ENCODE measurements around the gene TLE3. TPM values are rescaled to one million over a fixed set of nuclear protein-coding genes. Genes with fewer than 3 reads are reported as not detected.

Gene TLE3
- total RNA-seq, 1 donor from 2014 or later, result 45.4 TPM

GRCh38 chr15:70142322-70143191 is 44.8 kb upstream of the TLE3 start:
- H3K36me3 ChIP-seq (ENCODE audit: insufficient read depth, low read length), result no peaks in the 10 kb centered on the region
- H3K9me3 ChIP-seq (ENCODE audit: insufficient read depth, low read depth, low read length), result no peaks in the 10 kb centered on the region
- peaks cover 14% of the 10 kb centered on the region for H3K4me1 ChIP-seq (ENCODE audit: insufficient read depth, low read length)
- H3K4me3 ChIP-seq (ENCODE audit: insufficient read depth, low read depth, low read length), result no peak overlapping the region
- Mint-ChIP-seq H3K27ac (ENCODE audit: unreplicated experiment) (peak overlapping the region; percentile 36), H3K4me3 (ENCODE audit: unreplicated experiment) (peak overlapping the region; percentile 30), H3K36me3 (ENCODE audit: low read depth, unreplicated experiment) (peaks cover 5% of the 10 kb centered on the region), H3K9me3 (ENCODE audit: unreplicated experiment) (peaks cover 9% of the 10 kb centered on the region), H3K4me1 (ENCODE audit: low read depth, unreplicated experiment) (peaks cover 23% of the 10 kb centered on the region), H3K27me3 (ENCODE audit: low read depth, unreplicated experiment) (peaks cover 67% of the 10 kb centered on the region)
- peak overlapping the region; percentile 54 for H3K27ac ChIP-seq (ENCODE audit: low read depth, low read length)
- H3K9ac ChIP-seq (ENCODE audit: low read length), result peak overlapping the region; percentile 59
- H3K79me2 ChIP-seq (ENCODE audit: insufficient read depth, low read length), result no peaks in the 10 kb centered on the region
- DNase-seq (ENCODE audit: low read depth), result peak; percentile 88
- TF ChIP-seq EZH2 (IDR thresholded peaks at IDR 0.05; ENCODE audit: insufficient read depth, low read length) (no peak), CTCF (IDR thresholded peaks at IDR 0.05; ENCODE audit: insufficient read depth, low read depth, low read length) (no peak)
- no peak overlapping the region for H2AFZ ChIP-seq (ENCODE audit: low read depth, low read length)
- no peak for FAIRE-seq
- peak overlapping the region; percentile 75 for H3K4me2 ChIP-seq (ENCODE audit: low read length)
- no peaks in the 10 kb centered on the region for H4K20me1 ChIP-seq (ENCODE audit: insufficient read depth, low read length)
- H3K27me3 ChIP-seq (ENCODE audit: insufficient read depth, low read length), result peaks cover 24% of the 10 kb centered on the region

GRCh38 chr15:70142072-70142321 is 44.3 kb upstream of the TLE3 start:
- Histone ChIP-seq H3K27ac (ENCODE audit: low read depth, low read length) (peak overlapping the region; percentile 25), H3K36me3 (ENCODE audit: insufficient read depth, low read length) (no peaks in the 10 kb centered on the region), H2AFZ (ENCODE audit: low read depth, low read length) (no peak overlapping the region), H4K20me1 (ENCODE audit: insufficient read depth, low read length) (no peaks in the 10 kb centered on the region), H3K27me3 (ENCODE audit: insufficient read depth, low read length) (peaks cover 19% of the 10 kb centered on the region), H3K4me2 (ENCODE audit: low read length) (peak overlapping the region; percentile 75), H3K79me2 (ENCODE audit: insufficient read depth, low read length) (no peaks in the 10 kb centered on the region), H3K4me3 (ENCODE audit: insufficient read depth, low read depth, low read length) (no peak overlapping the region), H3K4me1 (ENCODE audit: insufficient read depth, low read length) (peaks cover 14% of the 10 kb centered on the region), H3K9ac (ENCODE audit: low read length) (no peak overlapping the region), H3K9me3 (ENCODE audit: insufficient read depth, low read depth, low read length) (no peaks in the 10 kb centered on the region)
- Mint-ChIP-seq H3K9me3 (ENCODE audit: unreplicated experiment) (peaks cover 5% of the 10 kb centered on the region), H3K4me1 (ENCODE audit: low read depth, unreplicated experiment) (peaks cover 23% of the 10 kb centered on the region), H3K4me3 (ENCODE audit: unreplicated experiment) (no peak overlapping the region), H3K27me3 (ENCODE audit: low read depth, unreplicated experiment) (peaks cover 63% of the 10 kb centered on the region), H3K36me3 (ENCODE audit: low read depth, unreplicated experiment) (peaks cover 3% of the 10 kb centered on the region), H3K27ac (ENCODE audit: unreplicated experiment) (peak overlapping the region; percentile 77)
- no peak for TF ChIP-seq EZH2 (IDR thresholded peaks at IDR 0.05; ENCODE audit: insufficient read depth, low read length)
- no peak for TF ChIP-seq CTCF (IDR thresholded peaks at IDR 0.05; ENCODE audit: insufficient read depth, low read depth, low read length)
- FAIRE-seq (no peak), DNase-seq (ENCODE audit: low read depth) (no peak)

Data from astrocyte (in vitro differentiated cells and primary cell).